Mammary epithelial cell (primary cell): ENCODE data around the gene NSUN7.

Source experiments
- EZH2 ChIP-seq: IDR thresholded peaks from 2 replicates; pipeline ENCODE4 v1.6.1; 2012; ENCODE audit warnings: low read length, inconsistent platforms, borderline replicate concordance
- TF ChIP-seq, protein P1 (sequence below), 2 donors: IDR thresholded peaks in 1 of 2; conservative IDR thresholded peaks in 1 of 2; 2 replicates each; pipeline ENCODE4 v1.5.1; 2011 to 2012; ENCODE audit warnings: inconsistent platforms in 2 of 2, low read length in 2 of 2, mild to moderate bottlenecking in 2 of 2, control low read depth in 1 of 2, low read depth in 1 of 2; ENCODE audit not compliant: insufficient read depth in 1 of 2; ENCODE audit errors: extremely low read depth in 1 of 2

DNA sequence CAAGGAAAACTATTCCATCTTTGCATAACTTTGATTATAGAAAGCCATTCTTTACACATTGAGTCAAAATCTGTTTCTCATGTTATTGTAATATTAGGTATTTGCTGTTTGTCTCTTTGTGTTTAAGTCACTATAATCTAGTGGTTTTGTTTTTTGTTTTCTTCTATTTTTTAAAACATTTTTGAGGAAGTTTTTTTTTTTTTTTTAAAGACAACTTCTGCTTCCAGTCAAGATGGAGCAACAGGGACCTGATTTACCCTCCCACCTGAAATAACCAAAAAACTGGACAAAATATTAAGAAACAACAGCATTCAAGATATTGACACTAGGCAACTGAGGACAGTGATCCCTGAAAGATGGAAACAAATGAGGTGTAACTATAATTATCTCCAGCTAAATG is 18.4 kb upstream of the NSUN7 start:
- TF ChIP-seq, protein P1, sequence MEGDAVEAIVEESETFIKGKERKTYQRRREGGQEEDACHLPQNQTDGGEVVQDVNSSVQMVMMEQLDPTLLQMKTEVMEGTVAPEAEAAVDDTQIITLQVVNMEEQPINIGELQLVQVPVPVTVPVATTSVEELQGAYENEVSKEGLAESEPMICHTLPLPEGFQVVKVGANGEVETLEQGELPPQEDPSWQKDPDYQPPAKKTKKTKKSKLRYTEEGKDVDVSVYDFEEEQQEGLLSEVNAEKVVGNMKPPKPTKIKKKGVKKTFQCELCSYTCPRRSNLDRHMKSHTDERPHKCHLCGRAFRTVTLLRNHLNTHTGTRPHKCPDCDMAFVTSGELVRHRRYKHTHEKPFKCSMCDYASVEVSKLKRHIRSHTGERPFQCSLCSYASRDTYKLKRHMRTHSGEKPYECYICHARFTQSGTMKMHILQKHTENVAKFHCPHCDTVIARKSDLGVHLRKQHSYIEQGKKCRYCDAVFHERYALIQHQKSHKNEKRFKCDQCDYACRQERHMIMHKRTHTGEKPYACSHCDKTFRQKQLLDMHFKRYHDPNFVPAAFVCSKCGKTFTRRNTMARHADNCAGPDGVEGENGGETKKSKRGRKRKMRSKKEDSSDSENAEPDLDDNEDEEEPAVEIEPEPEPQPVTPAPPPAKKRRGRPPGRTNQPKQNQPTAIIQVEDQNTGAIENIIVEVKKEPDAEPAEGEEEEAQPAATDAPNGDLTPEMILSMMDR (conservative IDR thresholded peaks at IDR 0.05 in 1 of 2, IDR thresholded peaks at IDR 0.05 in 1 of 2; ENCODE audit: extremely low read depth in 1 of 2, insufficient read depth in 1 of 2, low read depth in 1 of 2, low read length in 2 of 2), result no peak
- TF ChIP-seq EZH2, result no peak
